GM18868 (cell line): Measurements from ENCODE around the gene PLEKHH3.

Source experiments
- ATAC-seq: cut with Tn5 transposase; IDR thresholded peaks from one replicate; pipeline ENCODE4 v1.9.1; 2021; ENCODE audit warnings: mild to moderate bottlenecking, moderate library complexity; ENCODE audit not compliant: unreplicated experiment

Gene PLEKHH3

DNA sequence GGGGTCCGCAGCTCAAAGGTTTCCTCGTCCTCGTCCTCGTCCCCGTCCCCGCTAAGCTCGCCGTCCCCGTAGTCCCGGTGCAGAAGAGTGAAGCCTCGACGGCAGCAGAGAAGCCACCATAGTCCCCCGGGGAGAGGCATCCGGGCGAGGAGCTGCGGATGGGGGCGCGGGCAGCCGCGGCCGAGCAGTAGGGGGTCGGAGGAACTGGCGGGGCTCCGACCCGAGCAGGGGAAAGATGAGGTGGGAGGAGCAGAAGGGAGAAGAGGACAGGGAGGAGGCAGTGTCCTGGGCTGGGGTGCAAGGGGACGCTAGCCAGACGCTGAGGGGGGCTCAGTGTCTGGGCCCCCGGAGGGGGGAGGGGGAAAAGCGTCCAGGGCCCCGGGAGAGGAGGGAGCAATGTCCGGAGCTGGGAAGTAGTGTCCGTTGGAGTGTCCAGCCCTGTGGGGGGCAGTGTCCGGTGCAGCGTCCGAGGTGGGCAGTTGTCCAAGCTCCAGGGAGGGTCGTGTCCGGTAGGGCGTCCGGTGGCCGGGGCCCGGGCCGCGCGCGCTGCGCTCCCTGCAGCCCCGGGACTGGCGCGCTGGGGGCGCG is at the start of gene PLEKHH3:
Gene PLEKHH3, minus strand, starts transcription at position 571 of the 588 bp plus-strand sequence. Its CDS starts 431 bp downstream, at position 140.
- ATAC-seq: no peak

GRCh38 chr17:42725143-42725542 is 48.3 kb upstream of the PLEKHH3 start:
- no peak for ATAC-seq

- ATAC-seq: no peak
Measured at GRCh38 chr17:42723636-42724035, 46.8 kb upstream of the PLEKHH3 start.

- ATAC-seq: no peak
Measured at GRCh38 chr17:42720996-42721583, 44.3 kb upstream of the PLEKHH3 start.

- no peak for ATAC-seq
Measured at GRCh38 chr17:42709561-42709960, 32.8 kb upstream of the PLEKHH3 start.

- no peak for ATAC-seq
Measured at GRCh38 chr17:42708588-42708987, 31.8 kb upstream of the PLEKHH3 start.

- ATAC-seq: no peak
Measured at GRCh38 chr17:42706732-42707131, 29.9 kb upstream of the PLEKHH3 start.

- ATAC-seq: peak; percentile 80
Measured at GRCh38 chr17:42704837-42705494, 28.2 kb upstream of the PLEKHH3 start.

DNA sequence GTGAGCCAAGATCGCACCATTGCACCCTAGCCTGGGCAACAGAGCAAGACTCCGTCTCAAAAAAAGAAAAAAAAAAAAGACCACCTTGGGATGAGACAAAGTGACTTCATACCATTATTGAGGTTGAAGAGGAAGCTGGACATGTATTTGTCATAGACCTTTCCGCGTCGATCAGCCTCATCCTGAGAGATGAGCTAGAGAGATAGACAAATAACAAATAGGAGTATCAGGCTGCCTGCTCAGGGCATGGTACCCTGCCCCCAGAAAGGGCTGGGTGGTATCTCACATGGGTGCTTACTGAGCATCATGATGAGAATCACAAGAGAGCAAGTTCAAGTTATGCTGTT is 27.7 kb upstream of the PLEKHH3 start:
- no peak for ATAC-seq

- no peak for ATAC-seq
Measured at GRCh38 chr17:42702446-42702845, 25.7 kb upstream of the PLEKHH3 start.

DNA sequence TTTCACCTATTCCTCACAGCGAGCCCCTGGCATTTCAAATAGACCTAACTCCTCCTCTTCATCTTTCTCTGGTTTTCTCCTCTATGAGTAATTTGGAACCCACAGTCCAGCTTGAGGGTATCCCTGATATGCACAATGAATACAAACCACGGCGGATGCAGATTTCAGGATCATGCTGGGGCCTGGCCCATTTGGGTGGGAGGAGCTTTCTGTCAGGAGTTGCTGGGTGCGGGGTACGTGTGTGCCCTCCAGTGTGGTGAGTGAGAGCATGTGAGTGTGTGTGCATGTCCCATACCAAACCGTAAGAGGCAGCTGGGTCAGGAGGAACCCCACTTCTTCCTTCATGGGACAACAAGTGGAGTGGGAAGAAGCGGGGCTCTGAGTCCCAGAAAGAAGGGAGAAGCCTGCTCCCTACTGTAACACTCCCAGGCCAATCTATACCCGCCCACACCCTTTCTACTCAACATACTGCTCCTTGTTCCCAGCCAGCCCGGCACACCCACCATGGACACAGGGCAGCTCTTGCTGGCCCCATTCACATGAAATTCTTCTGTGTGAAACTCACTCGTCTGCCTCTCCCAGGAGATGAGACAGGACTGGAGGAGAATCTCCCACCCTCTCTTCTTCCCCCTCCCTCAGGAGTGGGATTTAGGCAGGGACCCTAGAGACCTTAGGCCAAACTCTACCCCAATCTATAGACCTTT is 23.9 kb upstream of the PLEKHH3 start:
- ATAC-seq: no peak

GRCh38 chr17:42699415-42699740 is 22.6 kb upstream of the PLEKHH3 start:
- no peak for ATAC-seq

GRCh38 chr17:42698736-42699414 is 22.1 kb upstream of the PLEKHH3 start:
- no peak for ATAC-seq

- ATAC-seq: no peak
Measured at GRCh38 chr17:42697108-42697811, 20.5 kb upstream of the PLEKHH3 start.

GRCh38 chr17:42695500-42695899 is 18.7 kb upstream of the PLEKHH3 start:
- ATAC-seq: no peak

- no peak for ATAC-seq
Measured at GRCh38 chr17:42694524-42694923, 17.7 kb upstream of the PLEKHH3 start.

GRCh38 chr17:42692489-42692888 is 15.7 kb upstream of the PLEKHH3 start:
- no peak for ATAC-seq

DNA sequence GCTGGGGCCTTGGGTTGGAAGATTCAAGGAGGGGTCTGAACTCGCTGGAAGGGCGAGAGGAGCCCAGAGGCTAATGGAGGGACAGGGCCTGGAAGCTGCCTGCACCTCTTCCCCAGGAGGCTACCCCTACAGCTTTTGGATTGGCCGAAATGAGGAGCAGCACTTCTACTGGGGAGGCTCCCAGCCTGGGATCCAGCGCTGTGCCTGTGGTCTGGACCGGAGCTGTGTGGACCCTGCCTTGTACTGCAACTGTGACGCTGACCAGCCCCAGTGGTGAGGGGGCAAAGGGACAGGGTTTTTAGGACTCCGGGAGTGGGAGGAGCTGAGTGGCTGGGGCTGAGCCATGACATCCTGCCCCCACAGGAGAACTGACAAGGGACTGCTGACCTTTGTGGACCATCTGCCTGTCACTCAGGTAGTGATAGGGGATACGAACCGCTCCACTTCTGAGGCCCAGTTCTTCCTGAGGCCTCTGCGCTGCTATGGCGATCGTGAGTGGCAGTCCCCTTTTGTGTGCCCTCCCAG is 14.3 kb upstream of the PLEKHH3 start:
- ATAC-seq: no peak

GRCh38 chr17:42690596-42690995 is 13.8 kb upstream of the PLEKHH3 start:
- ATAC-seq: no peak

DNA sequence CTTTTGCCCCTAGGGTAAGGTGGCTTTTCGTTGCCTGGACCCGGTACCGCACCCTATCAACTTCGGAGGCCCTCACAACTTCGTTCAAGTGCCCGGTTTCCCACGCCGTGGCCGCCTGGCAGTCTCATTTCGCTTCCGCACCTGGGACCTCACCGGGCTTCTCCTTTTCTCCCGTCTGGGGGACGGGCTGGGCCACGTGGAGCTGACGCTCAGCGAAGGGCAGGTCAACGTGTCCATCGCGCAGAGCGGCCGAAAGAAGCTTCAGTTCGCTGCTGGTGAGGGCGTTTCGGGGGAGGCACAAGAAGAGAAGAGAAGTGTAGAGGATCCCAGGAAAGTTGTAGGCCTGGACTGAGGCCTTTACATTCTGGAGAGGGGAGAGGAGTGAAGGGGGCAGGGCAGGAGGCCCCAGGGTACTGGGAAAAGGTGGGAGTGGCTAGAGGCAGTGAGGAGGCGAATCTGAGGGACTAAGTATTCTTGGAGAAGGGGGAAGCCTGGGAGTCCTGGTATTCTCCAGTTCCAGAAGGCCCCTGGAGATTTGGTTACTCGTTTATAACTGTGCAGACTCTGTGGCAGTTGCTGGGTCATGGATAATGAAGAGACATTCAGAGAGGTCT is 11.0 kb upstream of the PLEKHH3 start:
- no peak for ATAC-seq
